WERI-Rb-1 (cell line): ENCODE data around the gene GCHFR.

ENCODE experiments used
- DNase-seq: peaks from one replicate; pipeline ENCODE4 v3.0.0-alpha.2; 2020
- H3K27ac ChIP-seq: fragments of 250-450 bp; sonication (Bioruptor Pico); 2 replicates; pipeline ENCODE4 v1.5.1; 2020; ENCODE audit warnings: mild to moderate bottlenecking, moderate library complexity
- H3K27me3 ChIP-seq: fragments of 250-450 bp; sonication (Bioruptor Pico); 2 replicates; pipeline ENCODE4 v1.5.1; 2021; ENCODE audit warnings: mild to moderate bottlenecking, low read depth, moderate library complexity; ENCODE audit not compliant: insufficient read depth, severe bottlenecking
- H3K36me3 ChIP-seq: fragments of 250-450 bp; sonication (Bioruptor Pico); 2 replicates; pipeline ENCODE4 v1.5.1; 2020; ENCODE audit warnings: mild to moderate bottlenecking, moderate library complexity
- H3K4me3 ChIP-seq: 2 replicates; pipeline ENCODE4 v1.5.1; 2011; ENCODE audit warnings: low read depth, mild to moderate bottlenecking, control low read depth, low read length
- H3K9me3 ChIP-seq: fragments of 250-450 bp; sonication (Bioruptor Pico); 2 replicates; pipeline ENCODE4 v1.5.1; 2021; ENCODE audit warnings: mild to moderate bottlenecking, moderate library complexity; ENCODE audit not compliant: severe bottlenecking
- TF ChIP-seq, protein P1 (sequence below): IDR thresholded peaks from 2 replicates; pipeline ENCODE4 v1.5.1; 2011; ENCODE audit warnings: low read depth, mild to moderate bottlenecking, control low read depth, inconsistent platforms, low read length

Gene GCHFR

DNA sequence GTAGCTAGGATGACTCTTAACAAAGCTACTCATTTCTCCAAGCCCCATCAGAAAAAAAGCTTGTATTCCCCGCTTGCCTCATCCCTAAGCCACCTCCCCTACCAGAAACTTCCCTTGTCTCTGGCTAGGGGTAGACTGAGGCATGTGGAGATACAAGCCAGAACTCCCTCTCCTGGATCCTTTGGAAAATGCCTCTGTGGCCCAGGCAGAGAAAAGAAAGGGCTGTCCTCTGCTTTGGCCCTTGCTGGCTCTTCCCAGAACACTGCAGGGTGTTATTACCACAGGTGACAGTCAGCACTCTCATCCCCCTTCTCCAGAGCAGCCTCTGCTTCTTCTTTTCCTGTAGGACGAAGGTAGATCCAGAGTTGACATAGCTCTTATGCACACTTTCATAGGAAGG lies 24.0 kb upstream of the GCHFR start:
- Histone ChIP-seq H3K4me3 (no peak overlapping the region), H3K27me3 (no peaks in the 10 kb centered on the region), H3K36me3 (peaks cover 83% of the 10 kb centered on the region), H3K27ac (no peak overlapping the region), H3K9me3 (no peaks in the 10 kb centered on the region)
- DNase-seq, result no peak
- TF ChIP-seq, protein P1, sequence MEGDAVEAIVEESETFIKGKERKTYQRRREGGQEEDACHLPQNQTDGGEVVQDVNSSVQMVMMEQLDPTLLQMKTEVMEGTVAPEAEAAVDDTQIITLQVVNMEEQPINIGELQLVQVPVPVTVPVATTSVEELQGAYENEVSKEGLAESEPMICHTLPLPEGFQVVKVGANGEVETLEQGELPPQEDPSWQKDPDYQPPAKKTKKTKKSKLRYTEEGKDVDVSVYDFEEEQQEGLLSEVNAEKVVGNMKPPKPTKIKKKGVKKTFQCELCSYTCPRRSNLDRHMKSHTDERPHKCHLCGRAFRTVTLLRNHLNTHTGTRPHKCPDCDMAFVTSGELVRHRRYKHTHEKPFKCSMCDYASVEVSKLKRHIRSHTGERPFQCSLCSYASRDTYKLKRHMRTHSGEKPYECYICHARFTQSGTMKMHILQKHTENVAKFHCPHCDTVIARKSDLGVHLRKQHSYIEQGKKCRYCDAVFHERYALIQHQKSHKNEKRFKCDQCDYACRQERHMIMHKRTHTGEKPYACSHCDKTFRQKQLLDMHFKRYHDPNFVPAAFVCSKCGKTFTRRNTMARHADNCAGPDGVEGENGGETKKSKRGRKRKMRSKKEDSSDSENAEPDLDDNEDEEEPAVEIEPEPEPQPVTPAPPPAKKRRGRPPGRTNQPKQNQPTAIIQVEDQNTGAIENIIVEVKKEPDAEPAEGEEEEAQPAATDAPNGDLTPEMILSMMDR, result peak; percentile 38

DNA sequence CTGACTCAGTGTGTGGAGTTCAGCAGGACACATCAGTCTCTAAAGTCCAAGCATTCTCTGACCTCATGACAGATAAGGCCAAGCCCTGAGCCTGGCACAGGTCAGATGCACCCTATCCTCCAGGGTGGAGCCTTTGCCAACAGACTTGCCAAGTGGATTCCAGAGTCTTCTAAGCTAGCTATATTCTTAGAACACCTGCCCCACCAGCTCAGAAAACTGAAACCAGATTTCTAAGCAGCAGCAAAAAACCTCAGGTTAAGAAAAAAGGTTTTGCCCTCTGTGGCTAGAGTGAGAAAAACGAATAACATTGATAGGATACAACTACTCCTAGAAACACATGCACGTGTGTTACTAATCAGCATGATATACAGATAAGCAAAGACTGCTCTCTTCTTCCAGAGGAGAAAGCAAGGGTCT lies 20.4 kb upstream of the GCHFR start:
- TF ChIP-seq, protein P1, result no peak
- Histone ChIP-seq H3K9me3 (no peaks in the 10 kb centered on the region), H3K4me3 (no peak overlapping the region), H3K27ac (no peak overlapping the region), H3K36me3 (peaks cover 54% of the 10 kb centered on the region), H3K27me3 (no peaks in the 10 kb centered on the region)
- DNase-seq, result no peak

DNA sequence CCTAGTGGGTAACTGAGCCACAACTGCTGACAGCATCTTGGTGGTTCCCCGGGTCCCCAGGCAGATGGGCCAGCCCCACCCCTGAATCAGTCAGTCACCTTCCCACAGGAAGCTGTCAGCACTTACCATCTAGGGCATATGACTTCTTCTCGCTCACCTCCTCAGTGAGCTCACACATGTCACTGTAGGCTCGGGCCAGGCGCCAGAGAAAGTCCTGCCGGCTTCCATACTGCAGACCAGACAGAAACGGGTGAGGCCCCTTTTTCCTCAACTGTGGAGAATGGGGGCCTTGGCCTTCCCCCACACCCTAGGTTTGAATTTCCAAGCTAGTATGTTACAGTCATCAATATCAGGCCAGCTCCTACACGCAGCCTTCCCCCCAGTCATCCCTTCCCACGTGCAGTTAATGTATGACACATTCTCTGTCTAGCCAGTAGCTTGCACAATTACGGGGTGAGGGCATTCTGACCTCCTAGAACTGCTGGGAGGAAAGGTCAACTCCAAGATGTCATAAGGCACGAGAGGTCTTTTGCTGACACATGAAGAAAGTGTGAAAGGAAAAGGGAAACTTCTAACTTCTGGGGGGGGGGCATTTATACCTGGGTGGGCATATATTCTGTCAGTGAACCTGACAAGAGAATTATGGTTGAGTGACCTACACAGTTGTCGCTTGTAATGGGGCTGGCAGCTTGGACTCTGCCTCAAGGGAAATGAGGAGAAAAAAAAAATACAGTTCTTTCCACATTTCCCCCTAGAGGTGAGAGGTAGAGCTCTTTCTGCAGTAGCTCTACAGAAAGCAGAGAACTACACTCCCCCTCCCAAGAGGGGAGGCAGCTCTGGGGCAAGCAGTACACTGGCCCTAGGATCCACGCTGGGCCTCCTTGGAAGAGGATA lies 19.7 kb upstream of the GCHFR start:
- no peak overlapping the region for H3K4me3 ChIP-seq

DNA sequence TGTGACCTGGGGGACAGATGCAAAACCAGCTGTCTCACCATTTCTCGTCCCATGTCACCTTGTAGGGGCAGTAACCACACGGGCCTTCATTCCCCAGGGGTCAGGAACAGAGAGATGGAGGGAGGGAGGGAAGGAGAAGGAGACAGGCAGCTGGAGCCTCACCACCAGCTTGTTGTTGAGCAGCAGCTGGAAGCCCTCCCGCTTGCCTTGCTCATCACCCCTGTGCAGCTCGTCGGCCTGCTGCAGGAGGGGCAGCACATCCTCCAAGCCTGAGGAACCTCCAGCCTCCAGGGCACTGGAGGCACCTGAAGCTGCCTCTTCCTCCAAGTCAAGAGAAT lies 19.1 kb upstream of the GCHFR start:
- Histone ChIP-seq H3K27me3 (no peaks in the 10 kb centered on the region), H3K9me3 (no peaks in the 10 kb centered on the region), H3K27ac (no peak overlapping the region), H3K4me3 (no peak overlapping the region), H3K36me3 (peaks cover 52% of the 10 kb centered on the region)
- TF ChIP-seq, protein P1, result no peak
- DNase-seq, result no peak

More for the DNA sequence above, 19.7 kb upstream of the GCHFR start:
- TF ChIP-seq, protein P1, result no peak
- Histone ChIP-seq H3K27ac (no peak overlapping the region), H3K36me3 (peaks cover 52% of the 10 kb centered on the region), H3K27me3 (no peaks in the 10 kb centered on the region), H3K9me3 (no peaks in the 10 kb centered on the region)
- DNase-seq, result no peak

DNA sequence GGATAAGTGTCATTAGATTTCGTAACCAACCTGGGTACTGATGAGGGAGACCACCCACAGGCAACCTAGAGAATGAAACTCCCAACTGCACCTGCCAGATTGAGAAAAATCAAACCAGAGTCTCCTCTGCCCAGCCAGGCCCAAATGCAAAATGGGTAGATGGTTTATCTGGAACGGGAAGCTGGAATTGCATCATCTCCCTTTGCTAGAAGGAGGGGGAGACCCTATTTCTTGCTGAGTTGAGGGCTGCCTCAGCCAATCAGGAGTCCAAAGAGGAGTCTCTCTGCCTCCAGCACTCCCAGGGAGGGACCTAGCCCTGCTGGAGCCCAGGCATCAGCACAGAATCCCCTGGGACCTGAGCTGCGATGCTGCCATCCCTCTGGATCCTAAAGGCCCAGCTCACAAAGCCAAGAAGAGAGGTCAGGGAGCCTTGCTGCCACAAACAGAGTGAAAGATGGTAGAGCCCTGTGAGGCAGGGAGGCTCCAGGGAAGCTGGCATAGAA lies 16.9 kb upstream of the GCHFR start:
- TF ChIP-seq, protein P1, result no peak
- Histone ChIP-seq H3K9me3 (no peaks in the 10 kb centered on the region), H3K4me3 (no peak overlapping the region), H3K27me3 (no peaks in the 10 kb centered on the region), H3K36me3 (peaks cover 52% of the 10 kb centered on the region), H3K27ac (no peak overlapping the region)
- no peak for DNase-seq
